HG02973 (cell line): Measurements from ENCODE around the gene GLP2R.

Experiments
- ATAC-seq: cut with Tn5 transposase; IDR thresholded peaks from one replicate; pipeline ENCODE4 v1.9.1; 2021; ENCODE audit warnings: moderate library complexity; ENCODE audit not compliant: unreplicated experiment

The GLP2R gene

GRCh38 chr17:9895923-9896322, 70.2 kb downstream of the GLP2R start:
- ATAC-seq = no peak

- ATAC-seq = no peak
These were observed 71.7 kb downstream of the GLP2R start for GRCh38 chr17:9897372-9897968.

- no peak for ATAC-seq
These were observed 73.1 kb downstream of the GLP2R start for GRCh38 chr17:9898812-9899211.

GRCh38 chr17:9899280-9900043, 73.7 kb downstream of the GLP2R start:
- no peak for ATAC-seq

- ATAC-seq = no peak
These were observed 74.4 kb downstream of the GLP2R start for GRCh38 chr17:9900044-9900594.

- no peak for ATAC-seq
These were observed 75.1 kb downstream of the GLP2R start for GRCh38 chr17:9900784-9901183.

- no peak for ATAC-seq
These were observed 76.4 kb downstream of the GLP2R start for GRCh38 chr17:9902120-9902519.

GRCh38 chr17:9904277-9905077, 78.8 kb downstream of the GLP2R start:
- ATAC-seq = no peak

GRCh38 chr17:9905078-9905415, 79.3 kb downstream of the GLP2R start, which contains the start of gene RCVRN:
Gene RCVRN, minus strand, starts transcription at chr17:9905271. Its CDS starts 91 bp downstream, at chr17:9905180.
- ATAC-seq = no peak

GRCh38 chr17:9905902-9906301, 80.2 kb downstream of the GLP2R start:
- no peak for ATAC-seq

- ATAC-seq = no peak
These were observed 80.9 kb downstream of the GLP2R start for GRCh38 chr17:9906616-9907015.

GRCh38 chr17:9907131-9907530, 81.4 kb downstream of the GLP2R start:
- ATAC-seq = no peak

GRCh38 chr17:9907883-9908648, 82.3 kb downstream of the GLP2R start:
- no peak for ATAC-seq

GRCh38 chr17:9908649-9909042, 82.9 kb downstream of the GLP2R start:
- ATAC-seq = no peak

GRCh38 chr17:9911089-9911488, 85.4 kb downstream of the GLP2R start:
- ATAC-seq = no peak

- no peak for ATAC-seq
These were observed 86.7 kb downstream of the GLP2R start for GRCh38 chr17:9912121-9913099.

- no peak for ATAC-seq
These were observed 87.8 kb downstream of the GLP2R start for GRCh38 chr17:9913476-9913875.

- ATAC-seq = no peak
These were observed 90.4 kb downstream of the GLP2R start for GRCh38 chr17:9916108-9916507.

- ATAC-seq = no peak
These were observed 91.4 kb downstream of the GLP2R start for GRCh38 chr17:9917131-9917530.

- ATAC-seq = no peak
These were observed 92.1 kb downstream of the GLP2R start for GRCh38 chr17:9917801-9918200.
